Thyroid gland (tissue), 4 donors: ENCODE results near the gene PGRMC2. TPM values are rescaled to one million over a fixed set of nuclear protein-coding genes. Genes with fewer than 3 reads are reported as not detected.

ENCODE experiments used
- DNase-seq, 2 donors: peaks; one replicate each; pipeline ENCODE4 v3.0.0-alpha.2; 2019
- H3K27ac ChIP-seq, 3 donors: fragments of 200-600 bp; sonication (generic); 1 replicate in 2 of 3; 2 replicates in 1 of 3; pipeline ENCODE4 v1.5.1; 2016 to 2019; ENCODE audit warnings: mild to moderate bottlenecking in 1 of 3, moderate library complexity in 1 of 3
- H3K27me3 ChIP-seq: fragments of 200-600 bp; sonication (generic); one replicate; pipeline ENCODE4 v1.5.1; 2019
- H3K36me3 ChIP-seq, 2 donors: fragments of 200-600 bp; sonication (generic); one replicate each; pipeline ENCODE4 v1.5.1; 2016 to 2019
- H3K4me1 ChIP-seq, 2 donors: fragments of 200-600 bp; sonication (generic); one replicate each; pipeline ENCODE4 v1.5.1; 2017 to 2019
- H3K4me3 ChIP-seq, 3 donors: fragments of 200-600 bp; sonication (generic); replicated peaks in 1 of 3; 1 replicate in 2 of 3; 2 replicates in 1 of 3; pipeline ENCODE4 v1.5.1; 2016; ENCODE audit warnings: mild to moderate bottlenecking in 1 of 3
- H3K9me3 ChIP-seq: fragments of 200-600 bp; sonication (generic); one replicate; pipeline ENCODE4 v1.5.1; 2017
- CTCF ChIP-seq, 6 experiments: fragments of 200-600 bp in 3 of 6; fragments of 450-650 bp in 3 of 6; sonication (generic) in 3 of 6; IDR thresholded peaks; one replicate each; pipeline ENCODE4 v1.5.1; 2016 to 2019; ENCODE audit warnings: antibody characterized with exemption in 6 of 6, mild to moderate bottlenecking in 2 of 6, inconsistent platforms in 1 of 6, moderate library complexity in 1 of 6
- POLR2A ChIP-seq, 2 donors: fragments of 450-650 bp; IDR thresholded peaks; one replicate each; pipeline ENCODE4 v1.6.1; 2017; ENCODE audit warnings: antibody characterized with exemption in 2 of 2, mild to moderate bottlenecking in 2 of 2, moderate library complexity in 1 of 2
- WGBS, 2 donors: methylation state at CpG; one replicate each; pipeline ENCODE4 v1.1.5; 2017; 5-methylcytosine and 5-hydroxymethylcytosine counted together
- intact Hi-C: fragments of 100-400 bp; cut with DNase I; formaldehyde crosslinking; loops from one replicate; pipeline ENCODE4 v1.15.1; 2023
- total RNA-seq, 4 donors: library from RNA; depleted of rRNA; stranded (reverse); fragments of >200 nt; gene quantifications; one replicate each; pipeline ENCODE4 v1.2.3, GENCODE V29; 2016

PGRMC2 gene
- total RNA-seq, 4 donors from 2014 or later = 46.5 to 68.9 (median 50.2) TPM

GRCh38 chr4:128309585-128309984, 22.0 kb upstream of the PGRMC2 start:
- no peak for DNase-seq
- Histone ChIP-seq H3K27me3 (no peaks in the 10 kb centered on the region), H3K9me3 (no peaks in the 10 kb centered on the region), H3K4me3 (no peak overlapping the region), H3K4me1 (peaks cover 20% of the 10 kb centered on the region in 2 donors), H3K27ac (no peak overlapping the region), H3K36me3 (no peaks in the 10 kb centered on the region)
- intact Hi-C loops = no loop called here
- no peak for TF ChIP-seq POLR2A (IDR thresholded peaks at IDR 0.05)
- TF ChIP-seq CTCF (IDR thresholded peaks at IDR 0.05) = no peak

- intact Hi-C loops = no loop called here
- WGBS, 2 donors = 77 to 78% methylated on average over 2 of the region's 2 CpGs
- Histone ChIP-seq H3K4me3 (no peak overlapping the region), H3K4me1 (peaks cover 20% of the 10 kb centered on the region in 2 donors), H3K36me3 (no peaks in the 10 kb centered on the region), H3K27ac (no peak overlapping the region), H3K27me3 (no peaks in the 10 kb centered on the region), H3K9me3 (no peaks in the 10 kb centered on the region)
- no peak for DNase-seq
- no peak for TF ChIP-seq POLR2A (IDR thresholded peaks at IDR 0.05)
These were observed 21.4 kb upstream of the PGRMC2 start for GRCh38 chr4:128308986-128309385.

- no peaks in the 10 kb centered on the region for H3K9me3 ChIP-seq
These were observed 19.5 kb upstream of the PGRMC2 start for GRCh38 chr4:128307123-128307571.

GRCh38 chr4:128305942-128306341, 18.3 kb upstream of the PGRMC2 start:
- WGBS, 2 donors = 92 to 93% methylated on average over 2 of the region's 2 CpGs
- intact Hi-C loops = no loop called here
- H3K27me3 ChIP-seq = no peaks in the 10 kb centered on the region
- TF ChIP-seq CTCF (IDR thresholded peaks at IDR 0.05) = no peak
- TF ChIP-seq POLR2A (IDR thresholded peaks at IDR 0.05) = no peak
- no peak for DNase-seq
- no peaks in the 10 kb centered on the region for H3K36me3 ChIP-seq
- peaks cover 6 to 10% of the 10 kb centered on the region in 2 donors for H3K4me1 ChIP-seq
- H3K4me3 ChIP-seq = no peak overlapping the region
- H3K9me3 ChIP-seq = no peaks in the 10 kb centered on the region
- no peak overlapping the region for H3K27ac ChIP-seq

More at GRCh38 chr4:128307123-128307571, 19.5 kb upstream of the PGRMC2 start:
- TF ChIP-seq POLR2A (IDR thresholded peaks at IDR 0.05) (no peak), CTCF (IDR thresholded peaks at IDR 0.05) (no peak)
- intact Hi-C loops = no loop called here
- peaks cover 18 to 20% of the 10 kb centered on the region in 2 donors for H3K4me1 ChIP-seq
- 54 to 63% methylated on average over 1 of the region's 1 CpG for WGBS, 2 donors
- no peaks in the 10 kb centered on the region for H3K36me3 ChIP-seq
- H3K27ac ChIP-seq = no peak overlapping the region
- DNase-seq = no peak
- no peak overlapping the region for H3K4me3 ChIP-seq
- no peaks in the 10 kb centered on the region for H3K27me3 ChIP-seq

GRCh38 chr4:128303986-128304385, 16.4 kb upstream of the PGRMC2 start:
- DNase-seq = no peak
- 83 to 85% methylated on average over 4 of the region's 4 CpGs for WGBS, 2 donors
- intact Hi-C loops = no loop called here
- Histone ChIP-seq H3K4me3 (no peak overlapping the region), H3K36me3 (no peaks in the 10 kb centered on the region), H3K27me3 (no peaks in the 10 kb centered on the region), H3K27ac (no peak overlapping the region), H3K9me3 (no peaks in the 10 kb centered on the region), H3K4me1 (no peaks in the 10 kb centered on the region)
- no peak for TF ChIP-seq CTCF (IDR thresholded peaks at IDR 0.05)
- no peak for TF ChIP-seq POLR2A (IDR thresholded peaks at IDR 0.05)

GRCh38 chr4:128303405-128303785, 15.8 kb upstream of the PGRMC2 start:
- no peak for DNase-seq

More at GRCh38 chr4:128303405-128303785, 15.8 kb upstream of the PGRMC2 start:
- no peaks in the 10 kb centered on the region for H3K9me3 ChIP-seq
- 94 to 100% methylated on average over 2 of the region's 2 CpGs for WGBS, 2 donors
- H3K4me3 ChIP-seq = no peak overlapping the region
- H3K27ac ChIP-seq = no peak overlapping the region
- intact Hi-C loops = no loop called here
- no peaks in the 10 kb centered on the region for H3K27me3 ChIP-seq
- H3K36me3 ChIP-seq = no peaks in the 10 kb centered on the region
- TF ChIP-seq CTCF (IDR thresholded peaks at IDR 0.05) (no peak), POLR2A (IDR thresholded peaks at IDR 0.05) (no peak)
- H3K4me1 ChIP-seq = no peaks in the 10 kb centered on the region
